ENCODE data around the gene TCTN1. TPM values are rescaled to one million over a fixed set of nuclear protein-coding genes. Genes with fewer than 3 reads are reported as not detected.
A peak's percentile ranks its signal among the peaks of the same experiment; 100 is the strongest.

Gene TCTN1
- total and polyA plus RNA-seq, 9 of the 15 experiments (the other 6 are each of a cell fraction or from before 2014, with no cell fraction given) = 0.32 to 12.5 (median 4.0) TPM

GRCh38 chr12:110639336-110640141 lies 25.6 kb downstream of the TCTN1 start:
- H3K4me2 ChIP-seq (ENCODE audit: insufficient read depth, low read length) = 0 out of 2 replicates have a peak overlapping the region, but pooled peaks have one; percentile 22
- WGBS (ENCODE audit: insufficient coverage, low coverage, missing lambda C conversion rate) = 32% methylated on average over 7 of the region's 7 CpGs
- H3K9me3 ChIP-seq (replicated peaks; ENCODE audit: control insufficient read depth, insufficient read depth, low read depth, low read length) = no peaks in the 10 kb centered on the region
- no peak overlapping the region for H3K27ac ChIP-seq (ENCODE audit: extremely low read depth, low read depth, low read length)
- H3K79me2 ChIP-seq (ENCODE audit: control insufficient read depth, insufficient read depth, low read length) = no peaks in the 10 kb centered on the region
- peaks cover 3% of the 10 kb centered on the region for H3K9me1 ChIP-seq (ENCODE audit: control insufficient read depth, insufficient read depth, low read length)
- no peak overlapping the region for H3K9ac ChIP-seq (ENCODE audit: insufficient read depth in 1 of 2, low read depth in 2 of 2, low read length in 2 of 2)
- peak; percentile 38; the same call in 1 of the 3 replicates for ATAC-seq
- H2AFZ ChIP-seq (ENCODE audit: low read depth, low read length) = 0 out of 2 replicates have a peak overlapping the region, but pooled peaks have one; percentile 10
- H4K20me1 ChIP-seq (replicated peaks; ENCODE audit: control insufficient read depth, insufficient read depth, low read length) = no peaks in the 10 kb centered on the region
- in situ Hi-C loops (cut with MboI) (no loop called here), intact Hi-C loops (cut with micrococcal nuclease) (loop anchor here (2.0 kb wide), 1 partner anchor 59 kb away; no protein-coding TSS in a partner anchor)
- no peaks in the 10 kb centered on the region for H3K36me3 ChIP-seq (ENCODE audit: control insufficient read depth, insufficient read depth, low read length)
- ChIA-PET POLR2A (interaction anchor here (1.5 kb wide), 1 partner anchor 26 kb away, joined by 3 read pairs; the partner anchor contains the start of gene TCTN1), CTCF (ENCODE audit: low intra/inter-chr PET ratio) (interaction anchor here (1.1 kb wide), 1 partner anchor 187 kb away, joined by 3 read pairs; no protein-coding TSS in a partner anchor)
- H3K4me3 ChIP-seq = no peak overlapping the region
- H3K4me1 ChIP-seq (replicated peaks in 1 of 2; ENCODE audit: control insufficient read depth in 2 of 2, insufficient read depth in 2 of 2, low read length in 2 of 2) = peaks cover 8 to 33% of the 10 kb centered on the region in 2 experiments
- no TSS peak for BruUV-seq (replicated peaks)
- peaks cover 0 to 14% of the 10 kb centered on the region in 2 experiments; a peak in 1 of 5 replicates for H3K27me3 ChIP-seq (ENCODE audit: control insufficient read depth in 2 of 2, insufficient read depth in 2 of 2, low read length in 2 of 2)
- FAIRE-seq = peak; percentile 42
- DNase-seq (ENCODE audit: extremely low read depth in 1 of 4, low spot score in 3 of 4) = peak in 2 of 4 experiments; percentile 24 to 31
- TF ChIP-seq DACH1 (IDR thresholded peaks at IDR 0.05; ENCODE audit: partially characterized antibody) = peak; percentile 53
- peak; percentile 42; the same call in 1 of the 2 replicates for TF ChIP-seq ZBTB9 (CRISPR knock-in tag; IDR thresholded peaks at IDR 0.05)
- no peak for TF ChIP-seq HIVEP1 (CRISPR knock-in tag; IDR thresholded peaks at IDR 0.05)
- peak; percentile 49 for TF ChIP-seq ATF7 (IDR thresholded peaks at IDR 0.05)
- TF ChIP-seq PKNOX1 (IDR thresholded peaks at IDR 0.05) = peak; percentile 72
- no peak for TF ChIP-seq GABPA (tag; conservative IDR thresholded peaks at IDR 0.05; ENCODE audit: low read depth)
- TF ChIP-seq POLR2G (IDR thresholded peaks at IDR 0.05; ENCODE audit: low read depth, low read length) = no peak
- TF ChIP-seq ZNF76 (CRISPR knock-in tag; IDR thresholded peaks at IDR 0.05; ENCODE audit: borderline replicate concordance) = no peak
- no peak for TF ChIP-seq HEY1 (CRISPR knock-in tag; IDR thresholded peaks at IDR 0.05; ENCODE audit: borderline replicate concordance)
- TF ChIP-seq CBX3 (IDR thresholded peaks at IDR 0.05; ENCODE audit: borderline replicate concordance in 1 of 2, low read length in 2 of 2) = no peak
- peak; percentile 97 for TF ChIP-seq MEF2D (tag; conservative IDR thresholded peaks at IDR 0.05; ENCODE audit: low read depth)
- no peak for TF ChIP-seq IRF2 (CRISPR knock-in tag; IDR thresholded peaks at IDR 0.05)
- TF ChIP-seq EP300 (IDR thresholded peaks at IDR 0.05; ENCODE audit: low read length) = no peak
- TF ChIP-seq NFE2L1 (tag; IDR thresholded peaks at IDR 0.05; ENCODE audit: borderline replicate concordance, low read depth) = peak; percentile 35; the same call in 1 of the 2 replicates
- no peak for TF ChIP-seq RBM17 (IDR thresholded peaks at IDR 0.05; ENCODE audit: borderline replicate concordance, low read depth, low read length)
- no peak for TF ChIP-seq STAT5A (IDR thresholded peaks at IDR 0.05; ENCODE audit: borderline replicate concordance, low read length)
- TF ChIP-seq SOX6 (IDR thresholded peaks at IDR 0.05) = peak; percentile 50; the same call in 1 of the 2 replicates
- peak; percentile 64; the same call in 1 of the 2 replicates for TF ChIP-seq DPF2 (IDR thresholded peaks at IDR 0.05)
- TF ChIP-seq NFXL1 (CRISPR knock-in tag; IDR thresholded peaks at IDR 0.05) = no peak
- TF ChIP-seq TEAD1 (CRISPR knock-in tag; IDR thresholded peaks at IDR 0.05) = peak in 1 of 2 experiments; percentile 34; a peak in 1 of 4 replicates
